ENCODE results near the gene TUBG1.

TUBG1 gene

DNA sequence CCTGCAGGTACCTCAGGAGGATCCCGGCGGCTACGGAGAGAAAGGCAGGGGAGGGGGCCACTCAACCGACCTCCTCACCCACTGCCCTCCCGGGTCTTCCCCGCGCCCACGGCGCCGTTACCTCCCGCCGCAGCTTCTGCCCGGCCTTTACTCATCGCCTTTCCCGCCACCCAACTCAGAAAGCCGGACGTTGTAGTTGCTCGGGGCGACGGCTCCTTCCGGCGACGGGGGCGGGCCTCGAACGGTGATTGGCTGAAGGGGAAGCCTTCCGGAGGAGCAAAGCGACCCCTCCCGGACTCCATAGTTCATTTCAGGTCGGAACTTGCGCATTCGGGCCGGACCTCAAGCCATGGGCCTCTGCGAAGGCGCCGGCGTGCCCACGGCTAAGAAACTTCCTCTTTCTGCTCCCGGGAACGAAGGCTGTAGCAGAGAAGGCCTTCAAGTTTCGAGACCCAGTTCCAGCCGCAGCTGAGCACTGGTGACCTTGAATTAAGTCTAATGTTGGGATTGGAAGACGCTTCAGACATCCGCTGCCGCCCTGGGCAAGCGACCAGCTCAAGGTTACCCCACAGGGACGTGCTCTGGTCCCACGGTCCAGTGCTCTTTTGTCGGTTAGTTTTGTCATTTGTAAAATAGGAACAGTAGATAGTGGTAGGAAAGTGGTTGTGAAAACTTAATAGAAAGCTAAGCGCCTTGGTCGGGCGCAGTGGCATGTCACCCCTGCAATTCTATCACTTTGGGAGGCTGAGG is 31.8 kb upstream of the TUBG1 start, which contains the start of gene PSMC3IP:
PSMC3IP (minus strand) TSS at position 198 of the 750 bp plus-strand sequence; CDS start at position 155, 43 bp downstream.
- Histone ChIP-seq H3K4me3 (peak within 1 kb of the TSS; percentile 43 to 71 (median 58)), H3K27ac (peak within 1 kb of the TSS; percentile 48 to 93 (median 87))

DNA sequence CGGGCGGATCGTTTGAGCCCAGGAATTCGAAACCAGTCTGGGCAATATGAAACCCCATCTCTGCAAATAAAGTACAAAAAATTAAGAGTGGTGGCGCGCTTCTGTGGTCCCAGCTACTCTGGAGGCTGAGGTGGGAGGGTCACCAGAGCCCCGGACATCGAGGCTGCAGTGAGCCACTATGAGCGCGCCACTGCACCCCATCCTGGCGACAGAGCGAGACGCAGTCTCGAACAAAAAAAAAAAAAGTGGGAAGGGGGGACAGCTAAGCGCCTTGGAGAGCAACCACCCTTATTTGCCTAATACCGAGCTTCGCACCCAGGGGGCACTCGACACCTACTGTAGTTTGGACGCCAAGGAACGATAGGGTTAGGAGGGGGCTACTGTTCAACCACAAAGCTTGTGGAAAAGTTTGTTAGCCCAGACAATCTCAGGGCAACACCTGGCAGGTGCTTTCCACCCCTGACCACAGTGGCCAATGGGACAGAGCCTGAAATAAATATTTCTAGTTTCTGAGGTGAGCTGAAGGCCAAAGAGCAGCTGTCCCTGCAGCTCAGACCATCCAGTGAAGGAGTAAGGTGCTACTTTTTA is 31.1 kb upstream of the TUBG1 start:
- Histone ChIP-seq H3K4me3 (peak overlapping the region; percentile 43 to 71 (median 58)), H3K27ac (peak overlapping the region in 20 of 21 experiments; percentile 69 to 93 (median 88))

DNA sequence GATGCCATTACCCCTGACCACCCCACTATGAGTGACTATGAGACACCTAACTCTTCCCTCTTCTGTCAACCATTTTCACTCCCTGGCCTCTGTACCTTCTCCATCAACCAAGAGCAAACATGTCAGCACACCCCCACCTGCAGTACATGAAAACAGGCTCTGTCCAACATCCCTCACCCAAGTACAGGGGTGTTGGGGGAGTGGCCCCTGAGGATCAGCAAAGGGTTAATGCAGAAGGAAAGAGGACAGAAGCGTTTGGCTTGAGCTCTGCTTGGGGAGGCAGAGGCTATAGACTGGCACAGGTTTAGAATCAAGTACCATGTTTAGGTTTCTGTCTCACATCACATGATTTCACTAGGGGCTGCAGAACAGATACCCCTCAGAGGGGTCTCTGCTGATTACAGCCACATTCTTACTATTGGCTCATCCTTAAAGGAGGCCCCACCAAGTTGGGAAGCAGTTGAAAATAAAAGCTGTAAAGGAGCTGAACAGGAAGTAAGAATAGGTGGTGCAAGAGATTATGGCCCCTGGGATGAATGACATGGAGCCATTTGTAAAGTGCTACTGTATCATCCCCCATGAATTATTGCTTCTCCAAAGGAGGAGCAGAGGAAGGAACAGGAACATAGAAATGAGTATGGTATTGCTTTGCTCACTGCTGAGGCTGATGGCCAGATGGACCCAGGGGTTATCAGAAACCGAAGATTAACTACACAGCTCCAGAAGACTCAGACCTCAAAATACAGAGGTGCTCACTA is 29.5 kb upstream of the TUBG1 start:
- Histone ChIP-seq H3K4me3 (no peak overlapping the region), H3K27ac (no peak overlapping the region)

DNA sequence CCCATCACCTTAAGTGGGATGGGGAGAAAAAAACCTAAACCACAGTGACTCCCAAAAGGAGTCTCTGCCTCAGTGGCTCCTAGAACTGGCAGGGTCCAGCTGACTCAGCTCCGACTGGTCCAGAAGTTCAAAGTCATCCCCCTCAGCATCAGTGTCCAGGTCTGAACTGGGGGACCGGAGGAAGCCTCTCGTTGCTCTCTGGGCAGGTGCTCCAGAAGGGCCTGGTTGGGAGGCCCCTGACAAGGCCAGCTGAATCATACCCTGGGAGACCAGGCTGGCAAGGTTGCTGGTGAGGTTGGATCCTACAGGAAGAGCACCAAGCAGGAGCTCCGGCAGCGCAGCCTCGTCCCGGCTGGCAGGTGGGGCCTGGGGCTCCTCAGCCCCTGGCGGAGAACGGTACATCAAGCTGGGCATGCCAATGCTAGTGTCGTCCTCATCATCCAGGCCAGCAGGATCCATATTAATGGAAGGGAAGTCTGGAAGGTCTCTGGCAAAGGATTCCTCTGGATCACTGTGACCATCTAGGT is 27.7 kb upstream of the TUBG1 start:
- no peak overlapping the region for H3K27ac ChIP-seq

DNA sequence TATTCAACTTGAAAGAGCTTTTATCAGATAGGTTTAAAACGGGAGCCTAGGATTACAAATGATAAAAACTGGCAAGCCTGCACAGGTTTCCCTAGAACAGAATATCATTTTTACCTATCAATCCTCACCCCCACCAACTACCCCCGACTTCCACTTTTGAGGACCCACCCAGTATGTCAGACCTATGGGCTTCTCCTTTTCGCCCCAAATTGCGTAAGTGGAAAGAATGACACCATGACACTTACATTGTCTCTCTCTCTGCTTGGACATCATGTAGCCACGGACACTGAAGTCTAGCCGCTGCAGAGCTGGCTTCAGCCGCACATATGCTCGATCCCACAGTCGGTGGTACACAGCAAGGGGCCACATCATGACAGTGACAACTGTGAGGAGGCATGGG is 24.6 kb upstream of the TUBG1 start:
- no peak overlapping the region for H3K4me3 ChIP-seq
- H3K27ac ChIP-seq, result peak overlapping the region in 7 of 21 experiments; percentile 5 to 73 (median 29)

More for the DNA sequence above, 27.7 kb upstream of the TUBG1 start:
- H3K4me3 ChIP-seq, result no peak overlapping the region

DNA sequence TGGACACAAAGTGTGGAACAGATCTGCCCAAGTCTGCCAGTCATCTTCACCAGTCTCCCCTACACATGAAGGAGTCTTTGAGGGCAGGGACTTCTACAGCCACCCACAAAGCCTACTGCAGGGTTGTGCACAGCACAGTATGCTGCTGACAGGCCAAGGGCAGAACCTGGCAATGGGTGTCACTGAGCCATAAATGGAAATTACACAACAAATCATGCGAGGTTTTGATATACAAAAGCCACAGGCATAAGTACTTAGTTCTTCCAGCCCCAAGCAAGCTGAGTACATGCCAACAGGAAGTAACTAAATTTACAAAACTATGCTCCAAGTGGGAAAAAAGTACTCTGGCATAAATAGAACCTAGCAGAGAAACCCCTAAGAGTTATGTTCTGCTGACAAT is 24.1 kb upstream of the TUBG1 start:
- H3K27ac ChIP-seq, result peak overlapping the region in 8 of 21 experiments; percentile 8 to 73 (median 33)

DNA sequence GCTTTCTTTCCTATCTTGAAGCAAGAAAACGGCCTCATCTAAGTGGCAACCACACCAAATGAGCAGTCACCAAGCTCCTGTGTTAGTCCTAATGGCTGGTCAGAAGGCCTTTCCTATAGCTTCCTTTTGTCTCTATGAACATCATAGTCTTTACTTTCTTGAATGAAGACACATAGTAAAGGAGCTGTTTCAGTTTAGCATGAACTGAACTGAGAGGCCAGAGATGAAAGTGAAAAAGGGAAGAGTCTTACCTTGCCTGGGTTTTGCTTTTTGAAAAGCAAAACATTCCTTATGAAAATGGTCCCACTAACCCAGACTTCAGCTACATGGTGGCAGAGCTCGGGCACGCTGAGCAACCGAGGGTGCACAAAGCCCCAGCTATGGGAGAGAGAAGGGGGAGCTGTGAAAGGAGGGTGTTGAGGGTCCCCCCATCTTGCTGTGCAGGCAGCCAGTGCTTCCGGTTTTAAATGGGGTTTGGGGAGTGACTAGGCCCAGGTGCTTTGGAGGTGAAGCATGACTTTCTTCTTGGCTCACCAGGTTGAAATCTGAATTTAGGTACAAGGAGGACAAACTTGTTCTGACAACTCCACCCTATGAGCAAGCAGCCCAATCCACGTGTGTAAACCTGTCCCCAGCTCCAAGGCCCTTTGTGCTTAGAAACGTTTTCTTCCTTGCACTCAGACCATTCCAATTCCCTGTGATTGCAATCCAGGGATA is 22.8 kb upstream of the TUBG1 start:
- Histone ChIP-seq H3K4me3 (no peak overlapping the region), H3K27ac (peak overlapping the region in 17 of 21 experiments; percentile 3 to 73 (median 59))

More for the DNA sequence above, 24.1 kb upstream of the TUBG1 start:
- H3K4me3 ChIP-seq, result no peak overlapping the region

DNA sequence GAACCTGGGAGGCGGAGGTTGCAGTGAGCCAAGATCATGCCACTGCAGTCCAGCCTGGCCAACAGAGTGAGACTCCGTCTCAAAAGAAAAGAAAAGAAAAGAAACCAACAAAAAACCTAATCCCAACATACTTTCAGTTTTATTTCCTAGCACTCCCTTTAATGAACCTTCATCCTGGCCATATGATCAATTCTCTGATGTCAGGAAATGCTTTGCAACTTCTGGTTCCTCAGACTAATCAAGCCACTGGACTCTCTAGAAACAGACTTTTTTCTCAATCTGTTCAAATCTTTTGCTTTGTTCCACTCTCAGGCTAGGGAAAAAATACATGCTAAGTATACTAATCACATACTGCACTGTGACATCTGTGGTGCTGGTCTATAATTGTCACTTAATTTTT is 18.6 kb upstream of the TUBG1 start:
- Histone ChIP-seq H3K4me3 (no peak overlapping the region), H3K27ac (no peak overlapping the region)

DNA sequence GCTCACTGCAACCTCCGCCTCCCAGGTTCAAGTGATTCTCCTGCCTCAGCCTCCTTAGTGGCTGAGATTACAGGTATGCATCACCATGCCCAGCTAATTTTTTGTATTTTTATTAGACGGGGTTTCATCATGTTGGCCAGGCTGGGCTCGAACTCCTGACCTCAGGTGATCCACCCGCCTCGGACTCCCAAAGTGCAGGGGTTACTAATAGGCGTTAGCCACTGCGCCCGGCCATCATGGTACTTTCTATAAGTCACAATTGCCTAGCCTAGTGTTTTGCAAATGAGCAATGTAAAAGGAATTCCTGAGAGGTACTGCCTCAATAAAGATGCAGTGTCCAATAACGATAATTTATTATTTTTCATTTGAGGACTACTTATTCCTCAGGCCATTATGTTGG is 18.1 kb upstream of the TUBG1 start:
- Histone ChIP-seq H3K4me3 (no peak overlapping the region), H3K27ac (no peak overlapping the region)

DNA sequence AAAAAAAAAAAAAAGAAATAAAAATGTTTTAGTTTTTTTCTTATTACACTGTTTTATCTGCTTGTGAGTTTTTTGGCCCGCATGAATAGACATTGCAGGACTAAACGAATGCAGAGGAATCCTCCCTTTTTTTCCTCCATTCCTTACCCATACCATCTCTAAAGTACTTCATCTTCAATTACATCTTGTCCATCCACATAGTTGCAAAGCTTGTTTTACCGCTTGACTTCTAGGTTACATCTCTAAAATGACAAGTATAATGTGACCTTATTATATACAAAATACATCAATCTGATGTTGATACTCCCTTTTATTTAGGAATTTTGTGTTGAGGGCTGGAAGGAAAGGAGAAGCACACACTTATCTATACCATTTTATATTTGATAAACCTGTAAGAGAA is 13.1 kb upstream of the TUBG1 start:
- Histone ChIP-seq H3K27ac (no peak overlapping the region), H3K4me3 (no peak overlapping the region)

DNA sequence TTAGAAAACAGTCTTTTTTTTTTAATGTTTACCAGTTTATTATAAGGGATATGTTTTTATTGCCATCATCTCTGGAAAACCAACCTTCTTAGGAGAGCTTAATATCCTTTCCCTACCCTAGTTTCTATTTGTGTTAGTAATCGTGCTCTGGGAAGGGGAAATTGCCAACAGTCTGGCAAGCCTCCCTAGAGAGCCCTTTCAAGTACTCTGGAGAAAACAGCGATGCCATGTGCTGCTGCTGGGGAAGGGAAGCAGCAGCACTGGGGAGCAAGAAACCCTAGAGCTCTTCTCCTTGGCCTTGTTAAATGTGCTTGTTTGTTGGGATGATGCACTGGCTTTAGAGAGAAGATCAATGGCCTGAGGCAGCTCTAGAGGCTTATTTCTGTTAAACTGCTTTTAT is 10.6 kb upstream of the TUBG1 start:
- Histone ChIP-seq H3K4me3 (no peak overlapping the region), H3K27ac (peak overlapping the region in 3 of 21 experiments; percentile 11 to 29 (median 17))

DNA sequence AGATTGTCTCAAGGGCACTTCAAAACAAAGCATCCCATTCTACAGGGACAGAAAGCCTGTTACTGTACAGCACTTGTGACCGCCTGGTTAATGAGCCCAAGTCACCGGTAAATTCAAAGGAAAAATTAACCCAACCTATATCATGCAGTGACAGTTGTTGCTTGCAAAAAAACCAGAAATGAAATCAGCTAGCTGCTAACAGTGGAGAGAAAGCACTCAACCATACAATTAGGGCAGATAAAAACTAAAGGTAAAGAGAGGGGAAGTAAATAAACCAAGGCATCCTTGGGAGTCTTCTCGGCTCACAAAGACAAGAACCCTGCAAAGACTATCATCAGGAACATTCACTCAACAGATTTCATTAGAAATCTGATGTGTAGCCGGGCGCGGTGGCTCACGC is 6.2 kb upstream of the TUBG1 start:
- Histone ChIP-seq H3K4me3 (no peak overlapping the region), H3K27ac (no peak overlapping the region)

DNA sequence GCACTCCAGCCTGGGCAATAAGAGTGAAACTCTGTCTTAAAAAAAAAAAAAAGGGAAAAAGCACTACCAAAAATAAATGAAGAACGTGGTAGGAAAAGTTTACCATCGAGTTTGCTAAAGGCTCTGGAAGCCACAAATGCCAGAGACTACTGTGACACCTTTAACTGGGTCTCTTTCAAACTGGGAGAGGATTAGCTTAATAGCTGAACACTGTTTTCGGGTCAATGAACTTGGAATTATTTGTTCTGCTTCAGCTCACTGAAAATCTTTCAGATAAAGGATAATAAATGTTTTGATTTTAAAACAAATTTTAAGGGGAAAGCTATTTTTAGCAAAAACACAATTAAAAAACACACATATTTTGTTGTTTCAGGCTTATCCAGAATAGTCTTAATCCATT is 1.7 kb upstream of the TUBG1 start:
- Histone ChIP-seq H3K4me3 (peak overlapping the region in 6 of 7 experiments; percentile 61 to 91 (median 75)), H3K27ac (peak overlapping the region in 4 of 21 experiments; percentile 84 to 99 (median 94))

DNA sequence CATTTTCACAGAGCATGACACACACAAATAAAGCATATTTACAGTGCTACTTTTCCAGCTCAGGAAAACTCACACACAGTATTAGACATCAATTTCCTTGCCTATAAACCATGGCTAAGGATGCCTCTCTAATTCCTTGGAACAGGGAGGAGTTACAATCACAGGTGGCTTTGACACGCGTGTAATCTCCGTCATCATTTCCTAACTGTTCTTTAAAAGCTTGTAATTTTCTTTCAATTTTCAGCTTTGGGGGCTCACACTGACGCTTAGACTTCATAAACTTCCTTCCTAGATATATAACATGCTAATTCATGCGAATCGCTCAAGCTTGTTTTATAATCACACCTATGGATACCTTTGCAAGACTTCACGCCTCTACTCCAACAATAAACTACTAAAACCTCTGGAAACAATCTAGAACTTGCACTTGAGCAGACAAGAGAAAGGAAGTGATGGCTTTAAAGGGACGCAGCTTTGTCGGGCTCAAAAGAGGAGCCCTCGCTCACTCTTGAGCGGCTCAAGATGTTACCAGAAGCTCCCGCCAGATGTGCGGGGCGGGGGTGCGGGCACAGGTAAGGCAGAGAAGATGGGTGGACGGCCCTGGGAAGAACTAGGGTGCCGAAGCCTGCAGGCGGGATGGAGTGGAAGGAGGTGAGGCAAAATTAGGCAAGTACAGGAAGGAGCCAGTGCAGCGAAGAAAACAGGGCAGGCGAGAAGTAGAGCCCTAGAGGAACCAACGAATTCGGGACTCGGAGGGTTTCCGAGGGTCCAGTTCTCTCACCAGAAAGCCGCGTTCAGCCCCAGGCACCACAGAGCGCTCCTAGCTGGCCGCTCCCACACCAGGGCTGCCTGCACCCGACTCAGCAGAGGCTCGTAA is 940 bp upstream of the TUBG1 start:
- peak overlapping the region; percentile 61 to 96 (median 79) for H3K4me3 ChIP-seq
- H3K27ac ChIP-seq, result peak overlapping the region; percentile 41 to 99 (median 92)

DNA sequence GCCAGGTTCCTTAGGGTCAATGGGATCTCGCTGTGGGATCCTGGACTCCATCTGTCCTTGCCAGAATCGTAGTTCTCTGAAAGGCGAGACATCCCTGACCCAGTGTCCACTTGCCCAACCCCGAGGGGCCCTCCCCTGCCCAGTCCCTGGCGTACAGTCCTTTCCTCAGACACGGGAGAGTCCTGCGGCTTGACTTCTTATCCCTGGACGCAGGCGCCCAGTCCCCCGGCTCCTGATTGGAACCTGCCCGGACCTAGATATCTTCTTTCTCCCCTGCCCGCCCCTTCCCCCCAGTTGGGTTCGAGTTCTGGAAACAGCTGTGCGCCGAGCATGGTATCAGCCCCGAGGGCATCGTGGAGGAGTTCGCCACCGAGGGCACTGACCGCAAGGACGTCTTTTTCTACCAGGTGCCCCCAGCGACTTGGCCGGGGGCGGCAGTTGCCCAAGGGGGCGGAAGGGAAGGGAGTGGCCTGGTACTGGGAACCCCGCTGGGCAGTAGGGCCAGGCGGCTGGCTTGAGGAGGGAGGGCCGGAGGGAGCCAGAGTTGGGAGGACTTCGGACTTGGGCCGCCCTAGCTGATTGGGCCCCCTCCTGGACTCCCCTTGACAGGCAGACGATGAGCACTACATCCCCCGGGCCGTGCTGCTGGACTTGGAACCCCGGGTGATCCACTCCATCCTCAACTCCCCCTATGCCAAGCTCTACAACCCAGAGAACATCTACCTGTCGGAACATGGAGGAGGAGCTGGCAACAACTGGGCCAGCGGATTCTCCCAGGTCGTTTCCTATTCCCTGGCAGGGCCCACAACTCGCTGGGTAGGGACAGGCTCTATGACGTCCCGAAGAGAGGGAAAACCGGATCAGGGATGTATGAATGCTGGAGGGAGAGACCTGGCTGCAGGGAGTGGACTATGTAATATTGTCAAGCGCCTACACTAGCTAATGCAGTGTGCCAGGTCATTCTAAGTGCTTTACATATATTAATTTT is 625 bp downstream of the TUBG1 start:
- Histone ChIP-seq H3K4me3 (peak overlapping the region; percentile 61 to 96 (median 79)), H3K27ac (peak overlapping the region in 20 of 21 experiments; percentile 5 to 99 (median 87))

DNA sequence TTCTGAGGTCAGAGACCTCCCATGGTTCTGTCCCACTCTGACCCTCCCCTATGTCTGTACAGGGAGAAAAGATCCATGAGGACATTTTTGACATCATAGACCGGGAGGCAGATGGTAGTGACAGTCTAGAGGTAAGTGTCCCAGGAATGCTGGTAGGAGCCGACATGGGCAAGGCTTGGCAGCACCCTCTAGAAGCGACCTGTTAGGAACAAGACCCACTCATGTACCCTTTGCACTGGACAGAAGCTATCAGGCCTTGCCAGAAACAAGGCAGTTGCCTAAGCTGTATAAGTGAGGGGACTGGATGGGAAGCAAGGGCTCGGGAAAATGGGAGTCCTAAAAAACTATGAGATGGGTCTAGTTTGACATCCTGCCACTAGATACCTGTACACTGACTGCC is 2.5 kb downstream of the TUBG1 start:
- no peak overlapping the region for H3K4me3 ChIP-seq
- no peak overlapping the region for H3K27ac ChIP-seq

DNA sequence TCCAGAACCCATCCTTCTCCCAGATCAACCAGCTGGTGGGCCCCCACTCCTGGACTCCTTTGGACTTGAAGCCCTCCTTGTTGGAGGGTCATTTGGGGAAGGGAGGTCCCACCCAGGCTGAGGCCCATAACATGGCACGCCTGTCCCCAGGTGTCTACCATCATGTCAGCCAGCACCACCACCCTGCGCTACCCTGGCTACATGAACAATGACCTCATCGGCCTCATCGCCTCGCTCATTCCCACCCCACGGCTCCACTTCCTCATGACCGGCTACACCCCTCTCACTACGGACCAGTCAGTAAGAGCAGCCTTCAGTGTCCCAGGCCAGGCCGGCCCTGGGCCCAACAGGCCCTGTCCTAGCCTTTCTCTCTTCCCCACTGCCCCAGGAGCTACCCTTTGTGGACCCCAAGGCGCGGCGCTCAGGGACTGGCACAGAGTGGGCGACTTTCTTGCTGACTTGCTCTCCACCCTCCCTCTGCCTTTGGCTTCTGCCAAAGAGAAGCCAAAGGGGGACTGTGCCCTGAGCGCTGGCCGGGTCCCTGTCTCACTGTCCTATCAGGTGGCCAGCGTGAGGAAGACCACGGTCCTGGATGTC is 4.3 kb downstream of the TUBG1 start:
- Histone ChIP-seq H3K27ac (peak overlapping the region in 1 of 21 experiments; percentile 39), H3K4me3 (no peak overlapping the region)
